Fibroblast of lung (primary cell): ENCODE measurements around the gene TASOR2.

Experiments used
- CTCF ChIP-seq, 2 donors: IDR thresholded peaks in 1 of 2; conservative IDR thresholded peaks in 1 of 2; 1 replicate in 1 of 2; 2 replicates in 1 of 2; pipeline ENCODE4 v1.5.1; 2011 to 2012; ENCODE audit warnings: low read length in 2 of 2, control low read depth in 1 of 2, inconsistent platforms in 1 of 2, low read depth in 1 of 2, mild to moderate bottlenecking in 1 of 2
- EZH2 ChIP-seq: IDR thresholded peaks from 2 replicates; pipeline ENCODE4 v1.5.1; 2012; ENCODE audit warnings: low read length, control low read depth, mild to moderate bottlenecking; ENCODE audit errors: missing control alignments

- TF ChIP-seq CTCF (conservative IDR thresholded peaks at IDR 0.05 in 1 of 2, IDR thresholded peaks at IDR 0.05 in 1 of 2; ENCODE audit: low read depth in 1 of 2, low read length in 2 of 2) = no peak
- TF ChIP-seq EZH2 = no peak
Measured at GRCh38 chr10:5643346-5644067, 41.1 kb upstream of the TASOR2 start.
